SKM-1 treated with dmso at 0.1 percent for 144 hours (cell line): ENCODE results near the gene HEY2.
"Not testable (repeated sequence)": the region's sequence is repeated elsewhere in the genome, so short reads cannot be mapped to it uniquely, and the experiment has no call there.

ENCODE experiments used
- DNase-seq: peaks from one replicate; lab custom pipeline; 2025; ENCODE audit not compliant: unreplicated experiment; lab: John Stamatoyannopoulos, UW

HEY2 gene

DNA sequence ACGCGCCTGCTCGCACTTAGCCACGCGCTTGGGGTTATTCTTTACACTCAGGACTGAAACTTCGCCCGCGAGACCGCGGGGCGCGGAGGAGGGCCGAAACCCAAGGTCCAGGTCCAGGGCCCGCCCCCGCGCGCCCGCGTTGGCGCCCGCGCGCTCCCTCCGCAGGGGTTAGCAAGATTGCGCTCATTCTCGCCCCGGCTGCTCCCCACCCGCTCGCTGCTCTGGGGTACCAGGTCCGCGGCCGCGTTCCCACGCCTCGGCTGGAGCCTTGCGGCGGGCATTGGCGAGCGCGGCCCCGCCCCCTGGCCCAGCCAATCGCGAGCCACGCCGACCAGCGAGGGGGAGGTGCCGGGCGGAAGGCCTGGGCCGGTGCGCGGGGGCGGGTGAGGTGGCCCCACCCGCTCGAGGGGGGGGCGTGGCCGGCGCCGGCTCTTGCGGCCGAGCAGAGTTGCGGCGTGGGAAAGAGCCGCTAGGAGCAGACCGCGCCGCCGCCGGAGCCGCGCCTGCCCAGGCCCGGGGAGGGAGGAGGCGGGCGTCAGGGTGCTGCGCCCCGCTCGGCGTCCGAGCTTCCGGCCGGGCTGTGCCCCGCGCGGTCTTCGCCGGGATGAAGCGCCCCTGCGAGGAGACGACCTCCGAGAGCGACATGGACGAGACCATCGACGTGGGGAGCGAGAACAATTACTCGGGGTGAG, at the start of gene HEY2:
HEY2 (plus strand) TSS at position 460 of the 692 bp plus-strand sequence; CDS start at position 605, 145 bp downstream.
- DNase-seq: peak; percentile 67

DNA sequence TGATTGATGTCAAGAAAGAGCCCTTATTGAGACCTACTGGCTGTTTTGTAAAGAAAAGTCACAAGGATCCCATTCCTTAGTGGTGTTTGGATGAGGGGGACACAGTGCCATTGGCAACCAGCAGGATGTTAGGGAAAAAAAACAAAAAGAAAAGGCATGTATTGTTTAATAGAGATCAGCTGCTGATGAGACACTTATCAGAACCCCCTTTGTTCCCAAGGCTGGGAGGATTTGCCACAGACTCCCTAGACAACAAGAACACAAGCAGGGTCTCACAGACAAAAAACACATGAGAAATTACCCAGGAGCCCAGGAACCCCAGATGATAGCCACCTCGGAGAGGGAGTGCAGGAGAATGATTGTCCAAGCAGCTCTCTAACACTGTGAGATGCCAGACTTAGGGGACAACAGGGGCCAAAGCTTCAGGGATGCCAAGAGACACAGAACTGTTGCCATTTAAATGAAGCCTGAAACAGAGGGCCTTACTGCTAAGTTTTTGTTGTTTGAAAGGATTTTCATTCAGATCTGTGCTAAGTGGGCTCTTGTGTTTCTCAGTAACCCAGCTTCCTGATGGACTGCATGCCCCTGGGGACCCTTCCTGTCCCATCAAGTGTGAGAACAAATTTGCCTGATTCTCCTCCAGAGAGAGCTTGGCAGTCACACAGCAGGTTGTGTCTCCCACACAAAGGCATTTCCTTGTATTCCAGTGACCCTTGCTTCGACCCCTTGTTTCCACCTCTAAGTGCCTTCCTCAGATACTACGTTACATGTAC, 48.7 kb upstream of the HEY2 start:
- DNase-seq: no peak

DNA sequence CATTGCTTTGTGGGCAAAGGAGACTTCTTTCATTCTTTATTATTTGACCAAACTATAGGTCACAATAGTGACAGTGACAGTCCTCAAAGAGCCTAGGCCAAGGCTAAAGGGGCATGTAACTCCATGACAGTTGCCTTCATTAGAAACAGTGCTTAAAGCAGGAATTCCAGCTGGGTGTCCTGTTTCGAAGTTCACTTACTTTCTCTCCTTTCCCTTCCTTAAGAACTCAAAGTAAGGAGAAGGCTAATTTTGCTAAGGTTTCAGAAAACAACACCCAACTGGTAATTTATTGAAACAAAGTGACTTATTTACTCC, 48.1 kb upstream of the HEY2 start:
- DNase-seq: no peak

DNA sequence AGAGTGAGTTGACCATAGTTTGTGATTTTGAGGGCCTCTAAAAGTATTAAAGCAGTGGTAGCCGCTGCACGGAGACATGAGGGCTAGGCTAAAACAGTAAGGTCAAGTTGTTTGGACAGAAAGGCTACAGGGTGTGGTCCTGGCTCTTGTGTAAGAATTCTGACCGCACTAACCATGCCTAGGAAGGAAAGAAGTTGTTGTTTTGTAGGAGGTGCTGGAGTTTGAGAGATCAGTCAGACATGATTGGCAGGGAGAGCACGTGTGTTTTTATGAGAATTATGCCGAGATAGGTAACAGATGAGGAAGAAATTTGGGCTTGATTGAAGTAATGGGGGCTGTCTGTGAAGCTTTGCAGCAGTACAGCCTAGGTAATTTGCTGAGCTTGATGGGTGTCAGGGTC, 45.5 kb upstream of the HEY2 start:
- not testable (repeated sequence) for DNase-seq

DNA sequence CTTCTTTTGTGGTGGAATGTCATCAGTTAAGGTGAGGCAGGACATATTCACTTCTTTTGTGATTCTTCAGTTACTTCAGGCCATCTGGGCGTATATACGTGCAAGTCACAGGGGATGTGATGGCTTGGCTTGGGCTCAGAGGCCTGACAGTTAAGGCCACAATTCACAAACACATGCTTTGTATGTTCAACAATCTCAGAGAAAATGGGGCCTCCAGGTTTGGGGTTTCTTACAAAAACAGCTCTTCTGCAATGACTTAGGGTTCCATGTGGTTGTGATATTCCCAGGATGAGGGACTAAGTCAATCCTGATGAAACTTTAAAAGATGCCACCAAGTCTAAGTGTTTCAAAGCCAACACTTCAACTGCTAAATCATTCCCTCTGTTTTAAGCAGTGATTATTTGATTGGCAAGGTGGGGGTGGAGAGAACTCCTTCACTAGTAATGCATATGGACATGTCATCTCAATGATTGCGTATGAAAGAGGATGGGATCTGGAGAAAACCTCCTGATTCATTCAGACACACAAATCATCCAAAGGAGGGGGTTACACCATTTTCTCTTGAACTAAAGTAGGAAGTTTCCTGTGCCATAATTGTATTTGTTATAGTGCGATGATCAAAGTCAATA, 41.7 kb upstream of the HEY2 start:
- no peak for DNase-seq

DNA sequence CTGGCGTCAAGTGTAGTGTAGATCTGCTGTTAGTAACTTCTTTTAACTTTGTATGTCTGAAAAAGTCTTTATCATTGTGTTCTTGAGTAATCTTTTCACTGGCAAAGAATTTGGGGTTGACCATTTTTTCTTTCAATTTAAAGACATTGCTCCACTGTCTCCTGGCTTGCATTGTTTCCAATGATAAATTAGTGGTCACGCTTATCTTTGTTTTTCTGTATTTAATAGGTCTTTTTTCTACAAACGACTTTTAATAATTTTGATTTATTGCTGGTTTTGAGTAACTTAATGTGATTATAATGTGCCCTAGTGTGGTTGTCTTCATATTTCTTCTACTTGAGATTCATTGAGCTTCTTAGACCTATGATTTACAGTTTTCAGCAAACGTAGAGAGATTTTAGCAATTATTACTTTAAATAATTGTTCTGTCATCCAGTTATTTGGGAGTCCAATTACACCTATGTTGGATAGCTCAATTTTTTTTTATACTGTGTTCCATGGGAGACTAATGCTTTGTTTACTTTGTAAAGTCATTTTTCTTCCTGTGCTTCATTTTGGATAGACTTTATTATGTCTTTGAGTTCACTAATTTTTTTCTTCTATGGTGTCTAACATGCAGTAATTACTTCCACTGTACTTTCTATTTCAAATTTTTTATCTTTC, 38.3 kb upstream of the HEY2 start:
- DNase-seq: no peak

DNA sequence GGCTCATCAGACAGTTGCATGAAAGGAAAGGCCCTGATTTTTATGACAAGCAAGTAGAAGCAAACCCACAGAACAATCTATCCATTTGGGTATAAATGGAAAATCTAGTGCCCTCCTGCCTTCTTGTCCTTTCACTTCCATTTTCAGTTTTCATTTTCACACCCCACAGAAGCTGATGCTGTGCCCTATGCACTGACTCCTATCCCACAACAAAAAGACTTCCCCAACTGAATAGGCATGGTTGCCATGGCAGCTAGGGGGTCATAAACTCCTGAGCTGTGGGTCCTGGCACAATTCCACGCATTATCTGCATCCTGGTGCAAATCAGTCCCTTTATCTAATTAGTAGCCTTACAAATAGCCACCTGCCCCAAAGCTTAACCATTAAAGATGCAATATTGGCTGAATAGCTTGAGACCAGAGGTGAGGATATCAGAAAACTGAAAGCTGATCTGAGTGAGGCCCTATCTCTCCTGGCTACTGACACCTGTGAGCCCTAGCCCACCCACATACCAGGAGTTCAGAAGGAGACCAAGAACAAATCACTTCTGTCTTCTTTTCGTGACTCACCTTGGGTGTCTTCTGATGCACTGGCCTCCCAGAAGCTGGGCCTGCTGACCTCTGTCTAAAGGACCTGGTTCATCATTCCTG, 34.9 kb upstream of the HEY2 start:
- DNase-seq: no peak

DNA sequence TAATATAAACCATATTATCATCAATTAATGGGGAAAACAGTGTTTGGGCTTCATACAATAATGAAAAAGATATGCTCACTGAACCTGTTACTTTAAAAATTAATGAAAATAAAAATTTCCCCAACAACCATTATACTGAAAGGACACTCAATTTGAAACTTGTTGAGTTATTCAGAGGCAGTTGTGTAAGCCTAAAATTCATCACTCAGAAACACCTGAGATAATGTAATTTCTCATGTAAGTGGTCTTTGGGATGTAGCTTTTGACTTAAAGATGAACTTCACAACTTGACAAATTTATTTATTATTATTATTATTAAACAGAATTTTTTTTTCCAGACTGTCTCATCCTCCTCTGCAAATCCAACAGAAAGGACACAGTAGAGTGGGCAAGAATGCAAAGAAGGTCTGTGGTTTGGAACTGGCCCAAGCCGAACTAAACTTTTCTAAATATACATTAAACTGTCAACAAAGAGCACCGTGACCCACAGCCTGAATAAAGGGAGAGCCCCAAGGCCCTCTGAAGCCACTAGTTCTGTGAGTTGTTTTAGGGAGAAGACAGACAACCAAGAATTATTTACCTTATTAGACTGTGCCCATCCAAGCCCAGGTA, 32.2 kb upstream of the HEY2 start:
- DNase-seq: no peak

DNA sequence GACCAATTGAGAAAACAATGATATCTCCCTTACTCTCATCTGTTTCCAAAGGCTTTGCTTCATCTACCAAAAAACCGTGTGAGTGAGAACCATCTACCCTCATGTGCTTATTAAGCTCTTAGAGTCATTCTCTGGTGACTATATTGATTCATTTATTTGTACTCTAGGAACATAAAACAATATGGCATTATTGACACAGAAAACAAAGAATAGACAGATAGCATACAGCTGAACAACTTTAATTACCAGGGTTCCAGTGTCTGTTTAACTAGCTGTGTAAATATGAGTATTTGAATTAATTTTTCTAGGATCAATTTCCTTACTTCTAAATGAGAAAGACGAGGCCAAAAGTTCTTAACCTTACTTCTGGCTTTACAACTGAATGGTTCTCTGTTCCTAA, 31.3 kb upstream of the HEY2 start:
- no peak for DNase-seq

DNA sequence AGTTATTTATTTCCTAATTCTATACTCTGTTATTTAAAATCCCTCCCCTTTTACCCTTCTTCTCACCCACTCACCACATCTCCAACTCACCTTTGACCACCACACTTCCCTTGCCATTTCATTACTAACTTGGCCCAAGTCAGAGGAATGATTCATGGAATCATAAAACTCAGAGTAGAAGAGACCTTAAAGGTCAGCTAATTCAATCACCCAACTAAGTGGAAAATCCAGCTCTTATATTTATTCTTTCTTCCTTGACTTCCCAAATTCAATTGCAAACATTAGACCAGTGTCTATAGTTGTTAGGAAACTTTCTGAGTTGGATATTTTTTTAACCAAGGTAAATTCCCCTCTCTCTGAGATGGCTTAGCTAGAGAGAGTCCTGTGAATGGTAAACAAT, 26.5 kb upstream of the HEY2 start:
- DNase-seq: no peak

DNA sequence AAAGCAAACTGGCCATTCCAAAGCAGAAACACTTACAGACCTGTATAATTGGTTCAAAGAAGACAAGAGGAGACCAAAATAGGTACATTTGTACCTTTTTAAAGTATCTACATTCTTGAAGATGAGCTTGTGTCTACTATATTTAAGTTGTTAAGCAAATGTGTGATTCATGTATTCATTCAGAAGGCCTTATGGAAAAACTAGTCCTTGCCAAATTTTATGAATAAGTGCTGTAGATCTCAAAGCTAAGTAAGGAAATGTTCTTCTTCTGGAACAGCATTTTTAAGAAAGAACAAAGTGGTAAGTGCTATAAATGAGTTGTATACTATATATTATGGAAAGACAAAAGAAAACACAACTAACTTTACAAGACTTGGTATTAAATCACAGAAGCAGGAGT, 22.2 kb upstream of the HEY2 start:
- DNase-seq: no peak

DNA sequence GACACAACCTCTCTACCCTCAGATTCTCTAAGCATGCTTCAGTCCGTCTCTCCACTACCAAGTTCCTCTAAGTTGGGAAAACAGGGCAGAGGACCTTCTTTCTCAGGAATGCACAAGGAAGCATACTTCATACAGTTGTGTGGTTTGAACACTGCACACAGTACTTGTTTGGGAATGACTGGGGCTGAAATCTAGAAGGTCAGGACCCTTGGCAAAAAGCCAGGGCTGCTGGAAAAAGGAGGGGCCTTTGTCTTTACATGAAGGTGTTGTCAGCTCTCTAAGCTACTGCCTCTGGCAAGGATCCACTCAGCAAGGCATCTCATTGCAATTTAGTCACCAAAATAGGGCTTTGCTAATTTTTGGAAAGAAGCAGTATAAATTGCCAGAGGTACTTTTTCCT, 20.7 kb upstream of the HEY2 start:
- no peak for DNase-seq

DNA sequence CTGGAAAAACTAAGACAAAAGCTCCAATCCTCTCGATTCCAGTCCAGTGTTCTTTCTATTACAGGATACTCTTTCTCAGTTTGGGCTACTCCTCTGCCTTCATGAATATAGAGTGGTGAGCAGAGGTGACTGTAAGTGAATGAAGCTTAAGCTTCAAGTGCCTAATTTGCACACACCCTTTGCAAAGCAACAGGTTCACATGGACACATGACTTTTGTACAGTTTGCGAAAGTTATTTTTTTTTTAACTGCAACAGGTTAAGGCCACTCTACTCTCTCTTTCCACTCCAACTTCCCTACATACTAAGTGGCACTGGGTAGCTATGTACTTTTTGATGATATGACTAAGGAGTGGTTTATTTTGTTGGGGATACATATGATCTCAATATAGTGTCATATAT, 19.4 kb upstream of the HEY2 start:
- DNase-seq: no peak

DNA sequence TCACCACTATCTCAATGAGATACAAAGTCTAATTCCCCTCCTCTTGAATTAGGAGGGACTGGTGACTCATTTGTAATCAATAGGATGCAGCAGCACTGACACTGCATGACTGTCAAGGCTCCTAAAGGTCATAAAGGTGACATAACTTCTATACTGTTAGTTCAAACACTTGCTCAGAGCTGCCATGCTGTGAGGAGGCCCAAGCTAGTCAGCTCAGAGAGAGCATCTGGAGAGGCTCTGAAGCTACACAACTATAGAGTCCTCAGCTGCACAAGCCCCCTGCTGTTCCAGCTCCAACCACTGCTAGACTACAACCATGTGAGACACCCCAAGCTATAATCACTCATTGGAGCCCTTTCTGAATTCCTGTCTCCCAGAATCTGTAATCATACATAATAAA, 17.0 kb upstream of the HEY2 start:
- DNase-seq: no peak

DNA sequence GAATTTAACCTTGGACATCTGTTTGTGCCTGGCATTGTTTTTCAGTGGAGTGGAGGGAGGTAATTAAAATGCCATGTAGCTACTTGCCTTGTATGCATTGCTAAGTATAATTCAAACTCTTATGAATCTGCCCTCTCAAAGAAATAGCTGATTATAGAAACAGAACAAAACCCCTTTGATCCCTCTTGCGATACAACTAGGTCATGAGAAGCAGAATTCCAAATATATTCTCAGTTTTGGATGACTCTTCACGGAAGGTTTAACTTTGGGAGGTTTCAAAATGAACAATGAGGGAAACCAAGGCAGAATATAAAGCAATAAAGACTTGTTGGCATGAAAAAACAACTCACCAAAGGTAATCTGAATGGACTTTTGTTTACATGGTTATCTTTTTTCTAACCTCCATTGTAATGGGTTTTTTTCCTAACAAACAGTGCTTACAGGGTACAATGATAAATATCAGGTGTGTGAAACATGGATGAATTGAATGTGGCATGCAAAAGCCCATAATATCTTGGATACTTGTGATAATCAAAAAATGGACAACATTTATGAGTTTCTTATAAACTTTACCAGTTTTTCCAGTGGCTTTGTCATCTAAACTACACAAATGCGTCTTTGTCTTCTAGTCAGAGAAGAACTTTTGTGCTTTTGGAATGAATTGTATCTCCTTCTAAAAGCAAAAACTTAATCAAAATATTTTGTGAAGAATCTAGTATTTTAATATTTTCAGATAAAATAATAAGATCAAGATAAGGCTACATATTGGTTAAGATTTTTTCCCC, 15.7 kb upstream of the HEY2 start:
- DNase-seq: no peak

DNA sequence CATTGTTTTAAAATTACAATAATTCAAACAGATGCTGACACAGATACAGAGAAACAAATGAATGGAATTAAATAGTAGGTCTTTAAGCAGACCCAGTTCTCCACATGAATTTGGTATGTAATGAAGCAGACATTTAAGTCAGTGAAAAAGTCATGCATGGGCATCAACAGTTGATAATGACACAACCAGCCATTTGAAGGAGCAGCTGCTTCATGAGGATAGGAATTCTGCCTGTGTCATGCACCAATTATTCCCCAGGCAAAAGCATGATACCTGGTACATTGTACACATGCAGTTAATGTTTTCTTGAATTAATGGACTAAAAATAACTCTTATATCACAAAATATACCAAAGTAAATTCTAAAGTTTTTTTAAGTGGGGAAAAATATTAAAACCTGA, 11.2 kb upstream of the HEY2 start:
- no peak for DNase-seq

DNA sequence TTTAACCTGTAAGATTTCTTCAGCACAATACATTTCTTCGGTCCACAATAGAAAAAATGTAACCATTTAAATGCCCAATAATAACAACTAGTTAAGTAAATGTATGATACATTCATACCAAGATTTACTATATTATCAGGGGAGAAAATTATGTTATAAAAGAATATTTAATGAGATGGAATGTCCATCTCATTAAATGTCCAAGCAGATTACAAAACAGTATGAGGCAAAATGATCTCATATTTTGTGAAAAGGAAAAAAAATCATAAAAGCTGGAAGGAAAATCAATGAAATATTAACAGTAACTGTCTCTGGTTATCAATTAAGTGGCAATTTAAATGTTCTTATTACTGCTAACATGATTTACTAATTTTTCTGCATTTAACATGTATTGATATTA, 10.1 kb upstream of the HEY2 start:
- DNase-seq: no peak

DNA sequence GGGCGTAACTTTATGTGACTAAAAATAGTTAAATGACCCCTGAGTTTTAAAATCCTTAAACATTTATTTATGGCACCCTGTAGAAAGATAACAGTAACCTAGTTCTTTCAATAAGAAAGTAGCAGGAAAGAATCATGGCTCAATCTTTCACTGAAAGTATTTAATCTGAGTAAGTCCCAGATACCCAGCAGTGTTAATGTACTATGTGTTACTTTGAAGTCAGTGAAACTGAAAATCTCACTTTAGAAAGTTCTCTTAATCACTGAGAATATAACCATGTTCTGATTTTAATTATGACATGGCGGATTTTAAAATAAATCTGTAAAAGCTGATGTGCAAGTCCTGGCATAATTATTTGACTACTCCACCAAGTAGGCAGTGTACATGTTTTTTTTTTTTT, 8.1 kb upstream of the HEY2 start:
- DNase-seq: no peak

DNA sequence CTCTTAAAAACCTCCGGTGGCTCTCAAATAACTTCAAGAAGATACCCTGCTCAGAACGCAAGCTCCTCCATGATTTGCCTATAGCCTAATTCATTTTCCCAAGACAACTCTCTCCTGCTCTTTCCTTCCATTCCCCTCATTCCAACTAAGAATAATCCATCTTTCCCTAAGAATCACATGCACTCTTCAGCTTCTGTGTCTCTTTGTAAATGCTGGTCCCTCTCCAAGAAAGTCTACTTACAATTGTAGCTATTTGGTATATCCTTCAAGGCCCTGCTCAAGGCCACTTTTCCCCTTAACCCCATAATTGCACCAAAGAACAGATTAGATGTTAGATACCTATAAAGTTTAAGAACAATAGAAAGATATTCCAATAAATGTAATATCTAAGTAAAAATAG, 7.4 kb upstream of the HEY2 start:
- no peak for DNase-seq

DNA sequence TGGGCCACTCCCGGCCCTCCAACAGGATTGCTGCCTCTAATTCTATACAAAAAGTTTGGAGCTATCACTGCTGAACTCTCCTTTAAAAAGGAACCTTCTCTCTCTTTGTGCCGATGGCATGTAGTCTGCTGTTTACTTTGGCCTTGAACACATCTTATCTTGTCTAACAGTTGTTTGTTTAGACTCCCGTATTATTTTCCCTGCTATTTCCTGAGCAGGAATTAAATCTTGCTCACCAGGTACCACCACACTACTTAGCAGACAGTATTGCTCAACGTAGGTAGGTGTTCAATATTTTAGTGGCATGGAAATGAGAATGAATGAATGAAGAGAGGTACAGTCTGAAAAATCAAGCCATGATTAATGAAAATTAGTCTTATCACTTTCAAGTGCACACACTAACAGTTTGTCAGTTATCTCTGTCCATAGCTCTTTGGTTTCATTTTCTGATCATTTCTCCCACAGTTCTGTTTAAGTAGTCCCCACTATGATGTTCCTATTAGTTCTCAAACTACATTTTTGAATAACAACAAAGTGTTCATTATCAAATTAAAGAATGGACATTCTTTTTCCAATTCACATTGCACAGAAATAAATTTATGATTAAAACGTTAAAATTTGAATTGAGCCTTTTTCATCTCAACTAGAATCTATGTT, 6.8 kb upstream of the HEY2 start:
- DNase-seq: no peak
